Left forelimb (tissue), 1 donor: ENCODE data around the gene RARB.

Source experiments
- DNase-seq: peaks from one replicate; pipeline ENCODE4 v3.0.0-alpha.2; 2018; ENCODE audit warnings: low spot score

RARB gene

GRCh38 chr3:25578059-25578458, 150.0 kb downstream of the RARB start:
- no peak for DNase-seq

GRCh38 chr3:25580534-25580933, 152.5 kb downstream of the RARB start:
- DNase-seq, result no peak

- DNase-seq, result peak; percentile 48
These were observed 153.3 kb downstream of the RARB start for GRCh38 chr3:25581335-25581734.

GRCh38 chr3:25581823-25582222, 153.8 kb downstream of the RARB start:
- peak; percentile 41 for DNase-seq

- peak; percentile 40 for DNase-seq
These were observed 154.2 kb downstream of the RARB start for GRCh38 chr3:25582242-25582641.

GRCh38 chr3:25583343-25583742, 155.3 kb downstream of the RARB start:
- DNase-seq, result peak; percentile 53

- DNase-seq, result peak; percentile 37
These were observed 156.1 kb downstream of the RARB start for GRCh38 chr3:25584011-25584789.

GRCh38 chr3:25585361-25586166, 157.5 kb downstream of the RARB start:
- peak; percentile 26 for DNase-seq

- DNase-seq, result no peak
These were observed 158.1 kb downstream of the RARB start for GRCh38 chr3:25586167-25586505.

GRCh38 chr3:25586553-25586952, 158.5 kb downstream of the RARB start:
- DNase-seq, result peak; percentile 53

GRCh38 chr3:25587094-25587493, 159.0 kb downstream of the RARB start:
- DNase-seq, result peak; percentile 46

- DNase-seq, result no peak
These were observed 159.5 kb downstream of the RARB start for GRCh38 chr3:25587526-25587925.

- DNase-seq, result no peak
These were observed 159.9 kb downstream of the RARB start for GRCh38 chr3:25587975-25588374.

GRCh38 chr3:25588441-25589103, 160.5 kb downstream of the RARB start:
- DNase-seq, result no peak

- no peak for DNase-seq
These were observed 161.2 kb downstream of the RARB start for GRCh38 chr3:25589104-25589782.

GRCh38 chr3:25589783-25590258, 161.8 kb downstream of the RARB start:
- peak; percentile 42 for DNase-seq

- DNase-seq, result peak; percentile 63
These were observed 164.5 kb downstream of the RARB start for GRCh38 chr3:25592510-25592968.

- no peak for DNase-seq
These were observed 164.9 kb downstream of the RARB start for GRCh38 chr3:25593001-25593400.

- DNase-seq, result no peak
These were observed 166.0 kb downstream of the RARB start for GRCh38 chr3:25594007-25594502.

GRCh38 chr3:25597535-25598101, 169.6 kb downstream of the RARB start:
- no peak for DNase-seq

- no peak for DNase-seq
These were observed 175.6 kb downstream of the RARB start for GRCh38 chr3:25603703-25604102.
